SKM-1 (cell line): Measurements from ENCODE around the gene SKIC8.

Experiments used
- DNase-seq: peaks from one replicate; lab custom pipeline; 2025; ENCODE audit not compliant: unreplicated experiment; lab: John Stamatoyannopoulos, UW

SKIC8 gene

GRCh38 chr15:78292219-78292618 is 7.2 kb downstream of the SKIC8 start:
- DNase-seq = no peak

GRCh38 chr15:78291698-78292097 is 7.7 kb downstream of the SKIC8 start:
- DNase-seq = no peak

DNA sequence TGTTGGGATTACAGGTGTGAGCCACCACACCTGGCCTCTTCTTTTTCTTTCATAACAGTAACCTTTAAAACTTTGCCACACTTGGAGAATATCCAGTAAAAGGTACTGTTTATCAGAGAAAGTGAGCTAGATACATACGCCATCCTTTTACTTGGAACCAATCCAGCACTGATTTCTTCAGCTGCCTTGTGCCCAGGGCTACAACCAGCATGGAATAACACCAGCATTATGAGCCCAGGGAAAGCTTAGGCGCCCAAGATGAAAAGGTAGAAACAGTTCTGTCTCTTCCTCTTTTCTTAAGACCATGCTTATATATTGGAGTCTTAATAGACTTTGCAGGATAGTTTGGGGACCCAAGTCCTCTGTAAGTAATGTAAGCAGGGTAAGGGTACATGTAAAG is 8.4 kb downstream of the SKIC8 start:
- no peak for DNase-seq

DNA sequence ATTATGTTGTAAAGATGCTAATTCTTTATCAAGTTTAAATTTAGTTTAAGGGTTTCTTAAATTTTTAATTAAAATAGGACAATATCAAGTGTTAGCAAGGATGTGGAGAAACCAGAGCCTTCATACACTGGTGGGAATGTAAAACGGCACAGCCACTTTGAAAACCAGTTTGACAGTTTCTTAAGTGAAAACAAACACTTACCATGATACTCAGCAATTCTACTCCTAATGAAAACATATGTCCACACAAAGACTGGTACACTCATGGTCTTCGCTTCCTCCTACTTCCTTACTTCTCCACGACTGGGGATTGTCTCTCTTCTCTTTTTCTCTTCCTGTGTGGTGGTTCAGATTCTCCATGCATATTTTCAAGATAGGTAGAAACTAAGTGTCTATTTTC is 9.2 kb downstream of the SKIC8 start:
- DNase-seq = no peak

GRCh38 chr15:78284758-78285157 is 14.7 kb downstream of the SKIC8 start:
- no peak for DNase-seq

GRCh38 chr15:78282324-78282723 is 17.1 kb downstream of the SKIC8 start:
- DNase-seq = no peak

GRCh38 chr15:78280319-78281072 is 18.9 kb downstream of the SKIC8 start:
- no peak for DNase-seq

GRCh38 chr15:78276064-78276943 is 23.1 kb downstream of the SKIC8 start:
- no peak for DNase-seq

GRCh38 chr15:78274994-78275393 is 24.4 kb downstream of the SKIC8 start:
- DNase-seq = no peak

- DNase-seq = no peak
Measured at GRCh38 chr15:78272776-78273175, 26.6 kb downstream of the SKIC8 start.

DNA sequence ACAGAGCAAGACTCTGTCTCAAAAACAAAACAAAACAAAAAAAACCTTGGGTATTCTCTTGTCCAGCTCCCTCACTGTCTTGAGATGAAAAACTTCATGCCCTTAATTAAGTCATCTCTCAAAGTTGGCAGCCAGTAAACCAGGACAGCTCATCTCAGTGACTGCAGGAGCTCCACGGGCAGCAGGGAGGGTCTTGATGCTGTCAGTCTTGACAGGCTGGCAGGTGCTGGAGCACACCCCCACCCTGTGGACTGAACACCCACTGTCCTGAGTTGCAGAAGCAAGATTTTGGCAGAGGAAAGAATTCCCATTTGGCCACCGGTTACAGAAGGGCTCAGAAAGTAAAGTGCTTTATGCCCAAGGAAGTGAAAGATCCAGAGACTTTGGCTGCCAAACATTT is 27.1 kb downstream of the SKIC8 start:
- no peak for DNase-seq

GRCh38 chr15:78266806-78267205 is 32.6 kb downstream of the SKIC8 start:
- DNase-seq = no peak

DNA sequence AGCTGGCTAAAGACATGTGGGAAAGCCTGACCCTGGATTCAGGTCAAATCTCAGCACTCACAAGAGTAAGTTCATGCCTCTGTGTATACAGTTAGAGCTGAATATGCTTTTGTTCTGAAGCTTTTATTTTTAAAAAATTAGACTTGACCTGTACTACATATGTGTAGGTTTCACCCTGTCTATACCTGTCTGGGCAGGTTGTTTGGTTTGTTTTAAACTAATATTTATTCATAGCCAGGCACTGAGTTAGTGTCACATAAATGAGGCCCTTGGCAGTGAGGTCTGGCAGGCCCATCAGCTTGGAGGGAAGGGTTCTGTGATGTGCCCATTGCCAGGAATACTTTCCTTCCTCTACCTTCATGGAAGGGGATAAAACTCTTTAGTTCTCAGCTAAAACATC is 33.2 kb downstream of the SKIC8 start:
- DNase-seq = no peak

DNA sequence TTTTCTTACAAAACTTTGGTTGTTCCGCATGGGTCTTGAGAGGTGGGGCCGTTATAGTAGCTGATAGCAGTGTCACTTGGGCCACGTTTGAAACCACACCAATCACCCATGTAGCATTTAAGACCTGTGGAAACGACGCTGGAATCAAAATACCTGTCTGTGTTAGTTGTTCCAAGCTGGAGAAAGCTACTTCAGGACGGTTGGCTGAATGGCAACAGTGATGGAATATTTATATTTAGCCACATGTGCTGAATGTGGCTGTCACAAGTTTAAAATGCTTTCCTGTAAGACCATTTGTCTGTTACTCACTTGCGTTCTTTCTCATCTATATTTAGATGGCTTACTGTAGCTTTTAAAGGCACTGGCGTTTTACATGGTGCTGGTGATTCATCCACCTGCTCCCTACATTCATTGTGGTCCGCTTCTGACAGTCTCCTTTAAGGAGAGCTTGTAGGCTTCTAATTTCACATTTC is 33.6 kb downstream of the SKIC8 start:
- no peak for DNase-seq

DNA sequence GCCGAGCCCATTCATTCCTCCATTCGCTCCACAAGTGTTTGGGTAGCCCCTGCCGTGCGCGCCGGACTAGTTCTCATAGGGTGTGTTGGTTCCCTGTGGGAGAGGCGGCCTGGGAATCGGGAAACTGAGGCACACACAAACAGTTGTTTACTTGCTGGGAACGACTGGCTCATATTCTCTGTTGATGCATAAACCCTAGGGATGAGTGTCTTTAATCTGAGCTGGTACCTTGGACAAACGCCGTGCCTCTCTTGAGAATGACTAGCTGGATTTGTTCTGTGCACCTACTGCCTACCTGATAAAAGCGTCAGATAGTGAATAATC is 34.3 kb downstream of the SKIC8 start:
- DNase-seq = no peak

DNA sequence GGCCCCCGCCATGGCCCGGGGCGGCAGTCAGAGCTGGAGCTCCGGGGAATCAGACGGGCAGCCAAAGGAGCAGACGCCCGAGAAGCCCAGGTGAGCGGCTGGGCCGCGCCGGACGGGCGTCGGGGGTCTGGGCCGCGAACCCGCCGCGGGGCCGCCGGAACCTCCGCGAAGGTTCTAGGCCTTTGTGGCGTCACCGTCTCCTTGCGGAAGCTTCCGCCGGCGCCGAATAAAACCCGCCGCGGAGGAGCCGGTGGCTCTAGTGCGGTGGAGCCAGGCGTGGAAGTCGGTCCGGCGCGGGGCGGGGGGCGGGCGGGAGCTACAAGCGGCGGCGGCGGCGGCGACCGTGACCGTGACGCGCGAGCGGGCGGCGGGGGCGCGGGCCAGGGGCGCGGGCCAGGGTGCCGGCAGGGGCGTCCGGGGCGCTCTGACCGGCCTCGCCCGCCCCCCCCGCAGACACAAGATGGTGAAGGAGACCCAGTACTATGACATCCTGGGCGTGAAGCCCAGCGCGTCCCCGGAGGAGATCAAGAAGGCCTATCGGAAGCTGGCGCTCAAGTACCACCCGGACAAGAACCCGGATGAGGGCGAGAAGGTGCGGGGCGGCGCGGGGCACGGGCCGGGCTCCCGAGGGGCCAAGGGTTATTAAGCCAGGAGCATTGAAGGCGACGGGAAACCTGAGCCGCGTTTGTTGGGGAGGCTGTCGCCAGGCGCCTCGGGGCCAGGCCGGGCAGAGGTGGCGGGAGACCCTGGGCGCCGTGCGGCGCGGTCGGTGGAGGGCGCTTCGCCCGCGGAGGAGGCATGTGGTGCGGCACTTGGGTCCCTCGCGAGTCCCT is 34.9 kb downstream of the SKIC8 start, which contains the start of gene DNAJA4:
Gene DNAJA4 (plus strand): TSS at position 259 of the 833 bp plus-strand sequence. CDS start 202 bp downstream, at position 461.
- DNase-seq = no peak

GRCh38 chr15:78263907-78264303 is 35.5 kb downstream of the SKIC8 start:
- DNase-seq = no peak

DNA sequence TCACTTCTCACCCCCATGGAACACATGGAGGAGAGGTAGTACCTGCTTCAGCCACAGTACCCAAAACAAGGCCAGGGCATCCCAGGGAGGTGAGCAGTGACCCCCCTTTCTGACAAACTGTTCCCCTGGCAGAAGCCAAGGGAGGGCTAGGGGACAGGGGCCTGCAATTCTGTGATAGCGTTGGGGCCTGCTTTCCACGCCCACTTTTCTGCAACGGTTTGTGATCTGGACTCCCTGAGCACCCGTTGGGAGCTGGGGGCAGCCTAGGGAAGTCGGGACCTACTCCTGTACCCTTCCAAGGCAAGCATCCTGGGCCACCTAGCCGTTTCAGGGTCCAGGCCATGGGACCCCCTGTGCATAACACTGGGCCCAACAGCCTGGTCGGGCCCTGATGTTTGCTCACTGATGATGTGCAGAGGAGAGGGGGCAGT is 36.0 kb downstream of the SKIC8 start:
- DNase-seq = no peak

- DNase-seq = no peak
Measured at GRCh38 chr15:78261062-78261461, 38.3 kb downstream of the SKIC8 start.

- no peak for DNase-seq
Measured at GRCh38 chr15:78260489-78260888, 38.9 kb downstream of the SKIC8 start.

DNA sequence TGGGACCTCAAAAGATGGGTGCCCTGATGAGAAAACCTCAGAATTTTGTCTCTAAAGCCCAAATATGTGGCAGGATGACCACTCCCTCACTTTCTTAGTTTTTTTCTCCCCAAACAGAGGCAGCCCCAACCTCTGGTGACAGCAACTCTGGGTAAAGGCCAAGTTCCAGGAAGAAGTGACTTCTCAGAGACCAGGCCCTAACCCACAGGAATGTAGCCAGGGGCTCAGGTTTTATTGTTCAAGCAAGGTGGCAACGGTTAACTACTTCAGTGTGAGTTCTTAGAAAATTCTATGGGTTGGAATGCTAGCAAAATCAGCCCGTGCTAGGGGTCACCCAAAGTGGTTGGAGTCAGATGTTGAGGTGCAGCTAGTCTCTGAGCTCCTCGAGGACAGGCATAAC is 40.2 kb downstream of the SKIC8 start:
- DNase-seq = no peak
